Measurements from ENCODE around the gene LRRC75A.

DNA sequence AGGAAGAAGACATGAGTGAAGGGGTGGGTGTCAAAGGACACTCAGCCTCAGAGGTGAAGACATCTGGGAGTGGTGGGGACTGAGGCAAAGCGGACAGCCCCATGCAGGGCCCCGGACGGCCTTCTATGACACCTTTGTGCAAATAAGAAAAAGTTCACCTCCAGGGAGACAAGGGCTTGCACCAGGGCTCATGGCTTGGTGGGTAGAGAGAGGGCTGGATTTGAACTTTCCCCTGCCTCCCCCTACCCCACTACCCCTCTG lies 30.5 kb downstream of the LRRC75A start:
- TF ChIP-seq, protein P1, sequence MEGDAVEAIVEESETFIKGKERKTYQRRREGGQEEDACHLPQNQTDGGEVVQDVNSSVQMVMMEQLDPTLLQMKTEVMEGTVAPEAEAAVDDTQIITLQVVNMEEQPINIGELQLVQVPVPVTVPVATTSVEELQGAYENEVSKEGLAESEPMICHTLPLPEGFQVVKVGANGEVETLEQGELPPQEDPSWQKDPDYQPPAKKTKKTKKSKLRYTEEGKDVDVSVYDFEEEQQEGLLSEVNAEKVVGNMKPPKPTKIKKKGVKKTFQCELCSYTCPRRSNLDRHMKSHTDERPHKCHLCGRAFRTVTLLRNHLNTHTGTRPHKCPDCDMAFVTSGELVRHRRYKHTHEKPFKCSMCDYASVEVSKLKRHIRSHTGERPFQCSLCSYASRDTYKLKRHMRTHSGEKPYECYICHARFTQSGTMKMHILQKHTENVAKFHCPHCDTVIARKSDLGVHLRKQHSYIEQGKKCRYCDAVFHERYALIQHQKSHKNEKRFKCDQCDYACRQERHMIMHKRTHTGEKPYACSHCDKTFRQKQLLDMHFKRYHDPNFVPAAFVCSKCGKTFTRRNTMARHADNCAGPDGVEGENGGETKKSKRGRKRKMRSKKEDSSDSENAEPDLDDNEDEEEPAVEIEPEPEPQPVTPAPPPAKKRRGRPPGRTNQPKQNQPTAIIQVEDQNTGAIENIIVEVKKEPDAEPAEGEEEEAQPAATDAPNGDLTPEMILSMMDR (IDR thresholded peaks at IDR 0.05), result no peak
- no peak for TF ChIP-seq ZFX (IDR thresholded peaks at IDR 0.05; ENCODE audit: borderline replicate concordance)
